ENCODE results near the gene TRIM63. TPM values are rescaled to one million over a fixed set of nuclear protein-coding genes. Genes with fewer than 3 reads are reported as not detected.

Gene TRIM63
- total RNA-seq, 1 donor from 2014 or later = not detected

GRCh38 chr1:26046246-26047095, 21.0 kb downstream of the TRIM63 start:
- H3K27me3 Mint-ChIP-seq (ENCODE audit: unreplicated experiment) = peaks cover 76% of the 10 kb centered on the region
- H3K36me3 Mint-ChIP-seq (ENCODE audit: unreplicated experiment) = no peaks in the 10 kb centered on the region
- TF ChIP-seq CTCF (IDR thresholded peaks at IDR 0.05) = no peak
- H3K4me3 Mint-ChIP-seq (ENCODE audit: unreplicated experiment) = no peak overlapping the region
- H3K4me1 Mint-ChIP-seq (ENCODE audit: unreplicated experiment) = peaks cover 4% of the 10 kb centered on the region
- H3K27ac Mint-ChIP-seq (ENCODE audit: unreplicated experiment) = no peak overlapping the region
- no peak for DNase-seq (ENCODE audit: extremely low spot score, unreplicated experiment)
- H3K9me3 Mint-ChIP-seq (ENCODE audit: unreplicated experiment) = no peaks in the 10 kb centered on the region

GRCh38 chr1:26045722-26046245, 21.6 kb downstream of the TRIM63 start, which contains the start of gene SLC30A2:
Gene SLC30A2 (minus strand): TSS chr1:26046118. CDS start chr1:26045896, 222 bp downstream.
- H3K27me3 Mint-ChIP-seq (ENCODE audit: unreplicated experiment) = peaks cover 70% of the 10 kb centered on the region
- peaks cover 4% of the 10 kb centered on the region for H3K4me1 Mint-ChIP-seq (ENCODE audit: unreplicated experiment)
- H3K27ac Mint-ChIP-seq (ENCODE audit: unreplicated experiment) = no peak within 1 kb of the TSS
- no peaks in the 10 kb centered on the region for H3K9me3 Mint-ChIP-seq (ENCODE audit: unreplicated experiment)
- H3K4me3 Mint-ChIP-seq (ENCODE audit: unreplicated experiment) = no peak within 1 kb of the TSS
- TF ChIP-seq CTCF (IDR thresholded peaks at IDR 0.05) = no peak
- no peak for DNase-seq (ENCODE audit: extremely low spot score, unreplicated experiment)
- no peaks in the 10 kb centered on the region for H3K36me3 Mint-ChIP-seq (ENCODE audit: unreplicated experiment)

GRCh38 chr1:26044971-26045721, 22.3 kb downstream of the TRIM63 start:
- TF ChIP-seq CTCF (IDR thresholded peaks at IDR 0.05) = no peak
- Mint-ChIP-seq H3K36me3 (ENCODE audit: unreplicated experiment) (no peaks in the 10 kb centered on the region), H3K27ac (ENCODE audit: unreplicated experiment) (no peak overlapping the region), H3K4me1 (ENCODE audit: unreplicated experiment) (peaks cover 4% of the 10 kb centered on the region), H3K27me3 (ENCODE audit: unreplicated experiment) (peaks cover 64% of the 10 kb centered on the region), H3K4me3 (ENCODE audit: unreplicated experiment) (no peak overlapping the region), H3K9me3 (ENCODE audit: unreplicated experiment) (no peaks in the 10 kb centered on the region)
- no peak for DNase-seq (ENCODE audit: extremely low spot score, unreplicated experiment)

GRCh38 chr1:26044414-26044813, 23.0 kb downstream of the TRIM63 start:
- Mint-ChIP-seq H3K36me3 (ENCODE audit: unreplicated experiment) (no peaks in the 10 kb centered on the region), H3K27ac (ENCODE audit: unreplicated experiment) (no peak overlapping the region), H3K9me3 (ENCODE audit: unreplicated experiment) (no peaks in the 10 kb centered on the region), H3K4me3 (ENCODE audit: unreplicated experiment) (no peak overlapping the region), H3K4me1 (ENCODE audit: unreplicated experiment) (peaks cover 4% of the 10 kb centered on the region), H3K27me3 (ENCODE audit: unreplicated experiment) (peaks cover 57% of the 10 kb centered on the region)
- DNase-seq (ENCODE audit: extremely low spot score, unreplicated experiment) = no peak
- no peak for TF ChIP-seq CTCF (IDR thresholded peaks at IDR 0.05)

- peaks cover 4% of the 10 kb centered on the region for H3K4me1 Mint-ChIP-seq (ENCODE audit: unreplicated experiment)
- TF ChIP-seq CTCF (IDR thresholded peaks at IDR 0.05) = no peak
- no peaks in the 10 kb centered on the region for H3K36me3 Mint-ChIP-seq (ENCODE audit: unreplicated experiment)
- no peaks in the 10 kb centered on the region for H3K9me3 Mint-ChIP-seq (ENCODE audit: unreplicated experiment)
- no peak for DNase-seq (ENCODE audit: extremely low spot score, unreplicated experiment)
- H3K4me3 Mint-ChIP-seq (ENCODE audit: unreplicated experiment) = no peak overlapping the region
- peaks cover 51% of the 10 kb centered on the region for H3K27me3 Mint-ChIP-seq (ENCODE audit: unreplicated experiment)
- H3K27ac Mint-ChIP-seq (ENCODE audit: unreplicated experiment) = no peak overlapping the region
Measured at GRCh38 chr1:26043765-26044164, 23.7 kb downstream of the TRIM63 start.

Data from osteocyte (in vitro differentiated cells).